ENCODE results near the gene ANGPTL8. TPM values are rescaled to one million over a fixed set of nuclear protein-coding genes. Genes with fewer than 3 reads are reported as not detected.

Gene ANGPTL8
- total and polyA plus RNA-seq, 2 of the 4 experiments (the other 2 are of a cell fraction): not detected

GRCh38 chr19:11244846-11245589, 5.6 kb downstream of the ANGPTL8 start:
- Histone ChIP-seq H3K4me2 (ENCODE audit: low read depth, low read length) (no peak overlapping the region), H3K36me3 (ENCODE audit: control insufficient read depth, insufficient read depth, low read length) (peaks cover 28% of the 10 kb centered on the region), H4K5ac (ENCODE audit: low read depth, low read length) (no peak overlapping the region), H3K23ac (ENCODE audit: low read depth, low read length) (no peak overlapping the region), H3K9me1 (ENCODE audit: insufficient read depth, low read length) (peaks cover 4% of the 10 kb centered on the region; the same call in 1 of the 2 replicates), H3K27me3 (ENCODE audit: control insufficient read depth, insufficient read depth, low read length) (no peaks in the 10 kb centered on the region), H2BK15ac (ENCODE audit: low read depth, low read length) (no peak overlapping the region), H2AFZ (replicated peaks; ENCODE audit: low read length, poor library complexity) (no peak overlapping the region), H2AK9ac (replicated peaks; ENCODE audit: low read depth, low read length, poor library complexity) (no peak overlapping the region), H3K27ac (ENCODE audit: insufficient read depth, low read length) (no peak overlapping the region), H3K18ac (ENCODE audit: low read depth, low read length) (no peak overlapping the region), H2BK20ac (ENCODE audit: low read depth, low read length) (no peak overlapping the region), H3K56ac (ENCODE audit: extremely low read depth, insufficient read depth, low read length) (no peak overlapping the region), H3K79me1 (ENCODE audit: low read depth in 1 of 2, low read length in 2 of 2) (no peaks in the 10 kb centered on the region), H3K9ac (ENCODE audit: low read depth, low read length) (no peak overlapping the region), H3K4me1 (ENCODE audit: control insufficient read depth, insufficient read depth, low read length) (0 out of 2 replicates have a peak, but pooled peaks cover 1% of the 10 kb centered on the region), H3K4ac (ENCODE audit: low read depth, low read length) (no peak overlapping the region), H4K91ac (ENCODE audit: insufficient read depth, low read depth, low read length) (no peak overlapping the region), H3K9me3 (ENCODE audit: control insufficient read depth, insufficient read depth, low read length) (no peaks in the 10 kb centered on the region), H4K8ac (ENCODE audit: low read depth in 2 of 2, low read length in 2 of 2) (no peak overlapping the region), H4K20me1 (ENCODE audit: insufficient read depth, low read length) (no peaks in the 10 kb centered on the region), H2BK120ac (ENCODE audit: low read depth, low read length) (no peak overlapping the region), H2BK5ac (ENCODE audit: low read depth, low read length, poor library complexity, severe bottlenecking) (no peak overlapping the region), H2AK5ac (ENCODE audit: low read depth, low read length) (no peak overlapping the region), H3K4me3 (ENCODE audit: insufficient read depth, low read depth, low read length) (no peak overlapping the region), H3K14ac (replicated peaks; ENCODE audit: low read depth, low read length) (no peak overlapping the region)
- no TSS peak for BruUV-seq (replicated peaks)
- dilution Hi-C loops (cut with HindIII; ENCODE audit: low sequenced_read_pairs, unreplicated experiment) (no loop called here), in situ Hi-C loops (cut with MboI; ENCODE audit: low sequenced_read_pairs) (no loop called here), intact Hi-C loops (cut with micrococcal nuclease) (no loop called here)
- DNase-seq (no peak), ATAC-seq (ENCODE audit: low read depth) (no peak)
- no CpG with 5 or more reads among the region's 5 CpGs for WGBS, 2 experiments (ENCODE audit: extremely low coverage in 2 of 2, insufficient read length in 1 of 2)
- TF ChIP-seq SMC3 (IDR thresholded peaks at IDR 0.05; ENCODE audit: low read depth, low read length): no peak
- no peak for TF ChIP-seq CEBPB (IDR thresholded peaks at IDR 0.05; ENCODE audit: low read depth, low read length)
- TF ChIP-seq RAD21 (IDR thresholded peaks at IDR 0.05; ENCODE audit: low read length): no peak
- TF ChIP-seq, protein P1, sequence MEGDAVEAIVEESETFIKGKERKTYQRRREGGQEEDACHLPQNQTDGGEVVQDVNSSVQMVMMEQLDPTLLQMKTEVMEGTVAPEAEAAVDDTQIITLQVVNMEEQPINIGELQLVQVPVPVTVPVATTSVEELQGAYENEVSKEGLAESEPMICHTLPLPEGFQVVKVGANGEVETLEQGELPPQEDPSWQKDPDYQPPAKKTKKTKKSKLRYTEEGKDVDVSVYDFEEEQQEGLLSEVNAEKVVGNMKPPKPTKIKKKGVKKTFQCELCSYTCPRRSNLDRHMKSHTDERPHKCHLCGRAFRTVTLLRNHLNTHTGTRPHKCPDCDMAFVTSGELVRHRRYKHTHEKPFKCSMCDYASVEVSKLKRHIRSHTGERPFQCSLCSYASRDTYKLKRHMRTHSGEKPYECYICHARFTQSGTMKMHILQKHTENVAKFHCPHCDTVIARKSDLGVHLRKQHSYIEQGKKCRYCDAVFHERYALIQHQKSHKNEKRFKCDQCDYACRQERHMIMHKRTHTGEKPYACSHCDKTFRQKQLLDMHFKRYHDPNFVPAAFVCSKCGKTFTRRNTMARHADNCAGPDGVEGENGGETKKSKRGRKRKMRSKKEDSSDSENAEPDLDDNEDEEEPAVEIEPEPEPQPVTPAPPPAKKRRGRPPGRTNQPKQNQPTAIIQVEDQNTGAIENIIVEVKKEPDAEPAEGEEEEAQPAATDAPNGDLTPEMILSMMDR (conservative IDR thresholded peaks at IDR 0.05; ENCODE audit: low read depth, low read length): no peak
- TF ChIP-seq RFX5 (IDR thresholded peaks at IDR 0.05; ENCODE audit: low read depth, low read length): no peak
- TF ChIP-seq NFE2L2 (IDR thresholded peaks at IDR 0.05; ENCODE audit: low read depth, low read length): no peak
- no peak for TF ChIP-seq CHD1 (IDR thresholded peaks at IDR 0.05; ENCODE audit: low read depth, low read length)
- TF ChIP-seq RCOR1 (IDR thresholded peaks at IDR 0.05; ENCODE audit: insufficient replicate concordance, low read length): no peak
- TF ChIP-seq, protein P2, sequence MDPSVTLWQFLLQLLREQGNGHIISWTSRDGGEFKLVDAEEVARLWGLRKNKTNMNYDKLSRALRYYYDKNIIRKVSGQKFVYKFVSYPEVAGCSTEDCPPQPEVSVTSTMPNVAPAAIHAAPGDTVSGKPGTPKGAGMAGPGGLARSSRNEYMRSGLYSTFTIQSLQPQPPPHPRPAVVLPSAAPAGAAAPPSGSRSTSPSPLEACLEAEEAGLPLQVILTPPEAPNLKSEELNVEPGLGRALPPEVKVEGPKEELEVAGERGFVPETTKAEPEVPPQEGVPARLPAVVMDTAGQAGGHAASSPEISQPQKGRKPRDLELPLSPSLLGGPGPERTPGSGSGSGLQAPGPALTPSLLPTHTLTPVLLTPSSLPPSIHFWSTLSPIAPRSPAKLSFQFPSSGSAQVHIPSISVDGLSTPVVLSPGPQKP (IDR thresholded peaks at IDR 0.05; ENCODE audit: borderline replicate concordance, low read depth, low read length): no peak
- ChIA-PET POLR2A (ENCODE audit: unreplicated experiment) (no interaction called here), CTCF (no interaction called here)

Measured in IMR-90 (cell line).